H1 (cell line): ENCODE measurements around the gene PCAT7. TPM values are rescaled to one million over a fixed set of nuclear protein-coding genes. Genes with fewer than 3 reads are reported as not detected.

Experiments
- CTCF ChIA-PET: fragments of 300-600 bp; sonication (Branson Sonifier 250); formaldehyde crosslinking; loops from one replicate; lab custom pipeline; 2021; ENCODE audit not compliant: partially characterized antibody; lab: Charles Lee
- POLR2A ChIA-PET: fragments of 300-600 bp; sonication (Branson Sonifier 250); formaldehyde crosslinking; loops from one replicate; lab custom pipeline; 2021; ENCODE audit warnings: inconsistent platforms; ENCODE audit not compliant: partially characterized antibody; lab: Charles Lee
- DNase-seq, 2 experiments: peaks; one replicate each; pipeline versions ENCODE4 v3.0.0 to v3.0.0-alpha.2; 2010 to 2022; ENCODE audit warnings: low spot score in 2 of 2, low read depth in 1 of 2, mixed read lengths in 1 of 2
- FAIRE-seq: peaks from 2 replicates; lab custom pipeline; 2011; peaks lifted over from hg19 to GRCh38; lab: Jason Lieb, UNC
- H2AFZ ChIP-seq: 2 replicates; pipeline ENCODE4 v1.8.1; 2012; ENCODE audit warnings: low read length, inconsistent platforms
- H2AK5ac ChIP-seq: 2 replicates; pipeline ENCODE4 v1.6.1; 2013; ENCODE audit warnings: low read depth, low read length
- H2BK120ac ChIP-seq: replicated peaks from 2 replicates; pipeline ENCODE3; 2013; ENCODE audit warnings: low read depth, low read length, inconsistent platforms
- H2BK12ac ChIP-seq: 2 replicates; pipeline ENCODE4 v1.6.1; 2013; ENCODE audit warnings: low read depth, low read length
- H2BK15ac ChIP-seq: 2 replicates; pipeline ENCODE4 v1.6.1; 2013; ENCODE audit warnings: low read length
- H2BK20ac ChIP-seq: 2 replicates; pipeline ENCODE4 v1.6.1; 2013; ENCODE audit warnings: low read length
- H2BK5ac ChIP-seq: 2 replicates; pipeline ENCODE4 v1.6.1; 2013; ENCODE audit warnings: low read depth, low read length
- H3K14ac ChIP-seq: 2 replicates; pipeline ENCODE4 v1.6.1; 2013; ENCODE audit warnings: inconsistent platforms; ENCODE audit not compliant: insufficient read length
- H3K18ac ChIP-seq: 2 replicates; pipeline ENCODE4 v1.6.1; 2013; ENCODE audit warnings: low read length; ENCODE audit errors: extremely low read depth
- H3K23ac ChIP-seq: 2 replicates; pipeline ENCODE4 v1.6.1; 2013; ENCODE audit warnings: inconsistent platforms; ENCODE audit not compliant: insufficient read length
- H3K23me2 ChIP-seq: 2 replicates; pipeline ENCODE4 v1.6.1; 2013; ENCODE audit warnings: low read depth, low read length
- H3K27ac ChIP-seq: 2 replicates; pipeline ENCODE4 v1.6.1; 2011; ENCODE audit warnings: low read depth, low read length, inconsistent platforms
- H3K27me3 ChIP-seq, 4 experiments: replicated peaks in 1 of 4; 1 replicate in 1 of 4; 2 replicates in 3 of 4; pipeline versions ENCODE4 v1.6.1 to v1.8.1; 2011 to 2013; ENCODE audit warnings: low read length in 3 of 4, mild to moderate bottlenecking in 3 of 4, inconsistent platforms in 2 of 4, mixed read lengths in 2 of 4, moderate library complexity in 1 of 4; ENCODE audit not compliant: control insufficient read depth in 3 of 4, insufficient read depth in 3 of 4; ENCODE audit errors: extremely low read depth in 1 of 4
- H3K36me3 ChIP-seq, 4 experiments: 2 replicates each; pipeline versions ENCODE4 v1.6.1 to v1.8.1; 2011 to 2013; ENCODE audit warnings: mild to moderate bottlenecking in 4 of 4, low read length in 3 of 4, moderate library complexity in 2 of 4, control low read depth in 1 of 4, inconsistent platforms in 1 of 4; ENCODE audit not compliant: insufficient read depth in 4 of 4, control insufficient read depth in 2 of 4
- H3K4ac ChIP-seq: replicated peaks from 2 replicates; pipeline ENCODE3; 2013; ENCODE audit warnings: low read length, low read depth, mixed read lengths, inconsistent platforms; ENCODE audit not compliant: insufficient read length
- H3K4me1 ChIP-seq, 4 experiments: replicated peaks in 1 of 4; 1 replicate in 1 of 4; 2 replicates in 3 of 4; pipeline versions ENCODE4 v1.6.1 to v1.8.1; 2011 to 2013; ENCODE audit warnings: low read length in 3 of 4, inconsistent platforms in 2 of 4, mixed read lengths in 1 of 4; ENCODE audit not compliant: insufficient read depth in 4 of 4, control insufficient read depth in 3 of 4
- H3K4me2 ChIP-seq, 2 experiments: 2 replicates each; pipeline versions ENCODE4 v1.6.1 to v1.8.1; 2011 to 2013; ENCODE audit warnings: low read depth in 2 of 2, low read length in 2 of 2, control low read depth in 1 of 2, inconsistent platforms in 1 of 2, mild to moderate bottlenecking in 1 of 2; ENCODE audit not compliant: insufficient read depth in 1 of 2
- H3K4me3 ChIP-seq, 4 experiments: fragments of 200-600, 300-600 bp in 1 of 4; sonication (generic), shearing (Covaris generic), sonication (Bioruptor Twin) in 1 of 4; 2 replicates each; pipeline versions ENCODE4 v1.5.1 to v1.8.1; 2011 to 2016; ENCODE audit warnings: low read length in 4 of 4, low read depth in 3 of 4, control low read depth in 2 of 4, inconsistent platforms in 2 of 4, mild to moderate bottlenecking in 2 of 4, mixed read lengths in 1 of 4, moderate library complexity in 1 of 4; ENCODE audit not compliant: insufficient read depth in 2 of 4; ENCODE audit errors: extremely low read depth in 1 of 4
- H3K56ac ChIP-seq: replicated peaks from 2 replicates; pipeline ENCODE3; 2013; ENCODE audit warnings: low read depth, mild to moderate bottlenecking, mixed read lengths, low read length, inconsistent platforms; ENCODE audit not compliant: insufficient read length
- H3K79me1 ChIP-seq: 2 replicates; pipeline ENCODE4 v1.6.1; 2013; ENCODE audit warnings: low read depth, low read length, control low read depth
- H3K79me2 ChIP-seq, 2 experiments: 2 replicates each; pipeline versions ENCODE4 v1.6.1 to v1.8.1; 2012 to 2013; ENCODE audit warnings: low read length in 2 of 2, mild to moderate bottlenecking in 2 of 2, inconsistent platforms in 1 of 2; ENCODE audit not compliant: insufficient read depth in 2 of 2, control insufficient read depth in 1 of 2
- H3K9ac ChIP-seq, 4 experiments: replicated peaks in 1 of 4; 1 replicate in 1 of 4; 2 replicates in 3 of 4; pipeline versions ENCODE4 v1.6.1 to v1.8.1; 2011 to 2013; ENCODE audit warnings: low read depth in 3 of 4, low read length in 3 of 4, control low read depth in 2 of 4, mild to moderate bottlenecking in 2 of 4, moderate library complexity in 2 of 4, inconsistent platforms in 1 of 4; ENCODE audit errors: extremely low read depth in 1 of 4
- H3K9me3 ChIP-seq, 2 experiments: 2 replicates each; pipeline versions ENCODE4 v1.6.1 to v1.8.1; 2012 to 2013; ENCODE audit warnings: mild to moderate bottlenecking in 2 of 2, moderate library complexity in 2 of 2, control low read depth in 1 of 2, inconsistent platforms in 1 of 2, low read depth in 1 of 2, low read length in 1 of 2, mixed read lengths in 1 of 2; ENCODE audit not compliant: insufficient read depth in 2 of 2
- H4K20me1 ChIP-seq, 2 experiments: replicated peaks in 1 of 2; 2 replicates each; pipeline versions ENCODE3 to v1.8.1; 2011 to 2013; ENCODE audit warnings: inconsistent platforms in 2 of 2, low read length in 2 of 2, mild to moderate bottlenecking in 1 of 2; ENCODE audit not compliant: insufficient read depth in 2 of 2, control insufficient read depth in 1 of 2
- H4K5ac ChIP-seq: 2 replicates; pipeline ENCODE4 v1.6.1; 2013; ENCODE audit warnings: low read length, low read depth, mixed read lengths, inconsistent platforms; ENCODE audit not compliant: insufficient read length
- H4K8ac ChIP-seq: 2 replicates; pipeline ENCODE4 v1.8.0; 2013; ENCODE audit warnings: mild to moderate bottlenecking, moderate library complexity, low read length, inconsistent platforms; ENCODE audit not compliant: insufficient read depth; ENCODE audit errors: extremely low read depth
- H4K91ac ChIP-seq: replicated peaks from 2 replicates; pipeline ENCODE3; 2013; ENCODE audit warnings: low read length, mixed read lengths, inconsistent platforms; ENCODE audit not compliant: insufficient read length
- POLR2A ChIP-seq, 2 experiments: IDR thresholded peaks; 1 replicate in 1 of 2; 2 replicates in 1 of 2; pipeline ENCODE4 v1.6.1; 2011; ENCODE audit warnings: low read depth in 2 of 2, low read length in 2 of 2, mild to moderate bottlenecking in 2 of 2; ENCODE audit errors: control extremely low read depth in 1 of 2
- RXRA ChIP-seq: IDR thresholded peaks from 2 replicates; pipeline ENCODE4 v1.6.1; 2011; ENCODE audit warnings: low read depth, mild to moderate bottlenecking, low read length, moderate library complexity; ENCODE audit not compliant: insufficient read depth
- SP2 ChIP-seq: IDR thresholded peaks from 2 replicates; pipeline ENCODE4 v1.6.1; 2012; ENCODE audit warnings: mild to moderate bottlenecking, low read length, inconsistent platforms
- SRF ChIP-seq: IDR thresholded peaks from 2 replicates; pipeline ENCODE4 v1.6.1; 2011; ENCODE audit warnings: mild to moderate bottlenecking, low read depth, low read length, moderate library complexity
- WGBS, 2 experiments: shearing (Covaris generic) in 1 of 2; methylation state at CpG; one replicate each; pipeline versions ENCODE4 v1.1.6 to v1.1.7; 2013 to 2015; ENCODE audit warnings: low lambda C conversion rate in 2 of 2, mixed read lengths in 2 of 2, inconsistent platforms in 1 of 2, low coverage in 1 of 2, missing lambda C conversion rate in 1 of 2; ENCODE audit not compliant: insufficient replicate concordance in 2 of 2, insufficient coverage in 1 of 2, insufficient read length in 1 of 2; ENCODE audit errors: extremely low coverage in 1 of 2, missing lambda C conversion rate in 1 of 2; 5-methylcytosine and 5-hydroxymethylcytosine counted together
- polyA plus RNA-seq, 7 experiments: library from polyadenylated mRNA; depleted of rRNA in 3 of 7; stranded (reverse) in 5 of 7; unstranded in 2 of 7; fragments of >200 nt in 5 of 7; fragments of 200-250 nt in 2 of 7; gene quantifications; 1 replicate in 5 of 7; 2 replicates in 1 of 7; 4 replicates in 1 of 7; pipeline versions ENCODE4 v1.2.1 to v1.2.3, GENCODE V29; 2011 to 2013; ENCODE audit warnings: missing spikeins in 2 of 7, mixed read lengths in 2 of 7
- total RNA-seq: library from RNA; stranded (reverse); fragmentation: NEBNext Ultra II Directional; extraction: Animal tissue kit (Norgen Biotek cat#: 25700); gene quantifications from 2 replicates; pipeline ENCODE4 v1.2.1, GENCODE V29; 2021

PCAT7 gene
- total and polyA plus RNA-seq, 2 of the 8 experiments (the other 6 are each of a cell fraction or from before 2014, with no cell fraction given): 3.2 to 4.1 TPM

- ChIA-PET CTCF (interaction anchor here (0.6 kb wide), 1 partner anchor 32 kb away, joined by 3 read pairs; no protein-coding TSS in a partner anchor), POLR2A (no interaction called here)
- H3K23ac ChIP-seq: no peak overlapping the region
- H2BK15ac ChIP-seq: no peak overlapping the region
- H4K5ac ChIP-seq: no peak overlapping the region
- no peak overlapping the region for H2BK20ac ChIP-seq
- H3K56ac ChIP-seq: no peak overlapping the region
- FAIRE-seq (no peak), DNase-seq (no peak)
- no peak overlapping the region for H3K18ac ChIP-seq
- 90% methylated on average over 7 of the region's 7 CpGs; no CpG with 5 or more reads in 1 of the 2 experiments for WGBS, 2 experiments
- no peak overlapping the region for H2BK120ac ChIP-seq
- H3K23me2 ChIP-seq: no peaks in the 10 kb centered on the region
- no peak overlapping the region for H3K4ac ChIP-seq
- no peaks in the 10 kb centered on the region for H3K36me3 ChIP-seq
- no peaks in the 10 kb centered on the region for H3K9me3 ChIP-seq
- H2BK5ac ChIP-seq: no peak overlapping the region
- H3K4me1 ChIP-seq: no peaks in the 10 kb centered on the region
- H3K27ac ChIP-seq: no peak overlapping the region
- no peak overlapping the region for H3K4me2 ChIP-seq
- no peak overlapping the region for H2BK12ac ChIP-seq
- H4K20me1 ChIP-seq: no peaks in the 10 kb centered on the region
- no peak overlapping the region for H4K91ac ChIP-seq
- no peak overlapping the region for H4K8ac ChIP-seq
- no peak overlapping the region for H2AFZ ChIP-seq
- no peaks in the 10 kb centered on the region for H3K27me3 ChIP-seq
- H3K79me2 ChIP-seq: no peaks in the 10 kb centered on the region
- no peak overlapping the region for H3K4me3 ChIP-seq
- H3K14ac ChIP-seq: no peak overlapping the region
- H3K9ac ChIP-seq: no peak overlapping the region
- no peaks in the 10 kb centered on the region for H3K79me1 ChIP-seq
- no peak overlapping the region for H2AK5ac ChIP-seq
- no peak for TF ChIP-seq SP2
- TF ChIP-seq SRF: no peak
- TF ChIP-seq POLR2A (IDR thresholded peaks at IDR 0.05; ENCODE audit: control extremely low read depth in 1 of 2, low read depth in 2 of 2, low read length in 2 of 2): no peak
- no peak for TF ChIP-seq RXRA
Observed at GRCh38 chr9:94525396-94526035, 29.4 kb upstream of the PCAT7 start.
